ES-I3 (cell line): ENCODE measurements around the gene GNAI1.

ENCODE experiments used
- H3K36me3 ChIP-seq: 2 replicates; pipeline ENCODE4 v1.6.1; 2013; ENCODE audit warnings: mild to moderate bottlenecking, low read length, control low read depth, moderate library complexity; ENCODE audit not compliant: insufficient read depth
- H3K4me1 ChIP-seq: 2 replicates; pipeline ENCODE4 v1.6.1; 2013; ENCODE audit warnings: mild to moderate bottlenecking, control low read depth, low read length; ENCODE audit not compliant: insufficient read depth
- H3K9ac ChIP-seq: 2 replicates; pipeline ENCODE4 v1.6.1; 2013; ENCODE audit warnings: low read depth, mild to moderate bottlenecking, low read length, moderate library complexity
- H3K9me3 ChIP-seq: 2 replicates; pipeline ENCODE4 v1.6.1; 2013; ENCODE audit warnings: mild to moderate bottlenecking, low read length, moderate library complexity; ENCODE audit not compliant: control insufficient read depth, insufficient read depth

Gene GNAI1

GRCh38 chr7:80253237-80253636 lies 118.6 kb downstream of the GNAI1 start:
- no peaks in the 10 kb centered on the region for H3K4me1 ChIP-seq
- H3K36me3 ChIP-seq = no peaks in the 10 kb centered on the region
- H3K9me3 ChIP-seq = no peaks in the 10 kb centered on the region
- H3K9ac ChIP-seq = no peak overlapping the region

DNA sequence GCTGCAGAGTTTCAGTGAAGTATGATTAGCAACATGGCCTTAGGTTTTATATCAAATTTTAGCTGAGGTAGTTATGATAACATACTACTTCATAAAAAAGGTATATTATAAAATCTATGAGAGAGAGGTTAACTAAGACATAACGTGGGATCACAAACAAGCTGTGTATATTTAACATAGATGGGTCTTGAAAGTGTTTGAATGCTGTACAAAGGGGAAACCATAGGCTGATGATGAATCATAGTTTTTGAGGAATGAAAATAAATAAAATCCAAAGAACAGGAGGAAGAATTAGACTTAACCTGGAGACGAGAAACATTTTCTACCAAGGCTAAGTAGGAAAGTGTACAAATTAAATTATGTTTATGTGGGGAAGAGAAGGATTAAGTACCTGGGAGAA lies 119.0 kb downstream of the GNAI1 start:
- no peaks in the 10 kb centered on the region for H3K36me3 ChIP-seq
- H3K9ac ChIP-seq = no peak overlapping the region
- H3K9me3 ChIP-seq = no peaks in the 10 kb centered on the region
- H3K4me1 ChIP-seq = no peaks in the 10 kb centered on the region

GRCh38 chr7:80255656-80256055 lies 121.0 kb downstream of the GNAI1 start:
- H3K36me3 ChIP-seq = no peaks in the 10 kb centered on the region
- H3K9ac ChIP-seq = no peak overlapping the region
- no peaks in the 10 kb centered on the region for H3K9me3 ChIP-seq
- H3K4me1 ChIP-seq = no peaks in the 10 kb centered on the region

DNA sequence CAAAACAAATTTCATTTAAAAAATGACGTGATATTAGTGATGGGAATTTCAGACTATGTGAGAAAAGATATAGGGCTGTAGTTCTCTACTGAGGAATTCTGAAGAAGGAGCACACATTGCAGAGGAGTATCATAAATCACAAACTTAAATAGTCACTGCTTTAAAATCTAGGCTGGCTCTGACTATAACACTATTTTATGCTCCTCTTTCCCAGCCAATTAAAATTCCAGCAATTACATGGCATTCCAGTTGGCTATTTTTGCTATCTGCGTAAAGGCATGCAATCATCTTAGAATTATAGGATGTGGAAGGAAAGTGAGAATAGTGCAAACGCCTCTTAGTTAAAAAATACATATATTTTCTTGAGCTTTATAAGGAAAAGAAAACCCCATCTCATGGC lies 123.1 kb downstream of the GNAI1 start:
- no peaks in the 10 kb centered on the region for H3K4me1 ChIP-seq
- H3K9me3 ChIP-seq = no peaks in the 10 kb centered on the region
- H3K9ac ChIP-seq = no peak overlapping the region
- H3K36me3 ChIP-seq = no peaks in the 10 kb centered on the region

- no peak overlapping the region for H3K9ac ChIP-seq
- H3K9me3 ChIP-seq = no peaks in the 10 kb centered on the region
- H3K4me1 ChIP-seq = no peaks in the 10 kb centered on the region
- no peaks in the 10 kb centered on the region for H3K36me3 ChIP-seq
These were observed 126.0 kb downstream of the GNAI1 start for GRCh38 chr7:80260606-80261005.

GRCh38 chr7:80263333-80263732 lies 128.7 kb downstream of the GNAI1 start:
- H3K9ac ChIP-seq = no peak overlapping the region
- H3K36me3 ChIP-seq = no peaks in the 10 kb centered on the region
- H3K4me1 ChIP-seq = no peaks in the 10 kb centered on the region

GRCh38 chr7:80263821-80264220 lies 129.2 kb downstream of the GNAI1 start:
- Histone ChIP-seq H3K36me3 (no peaks in the 10 kb centered on the region), H3K4me1 (no peaks in the 10 kb centered on the region), H3K9ac (no peak overlapping the region), H3K9me3 (no peaks in the 10 kb centered on the region)

More at GRCh38 chr7:80263333-80263732, 128.7 kb downstream of the GNAI1 start:
- no peaks in the 10 kb centered on the region for H3K9me3 ChIP-seq

- Histone ChIP-seq H3K9ac (no peak overlapping the region), H3K9me3 (no peaks in the 10 kb centered on the region), H3K4me1 (no peaks in the 10 kb centered on the region), H3K36me3 (no peaks in the 10 kb centered on the region)
These were observed 130.3 kb downstream of the GNAI1 start for GRCh38 chr7:80264769-80265495.

GRCh38 chr7:80272560-80273239 lies 138.1 kb downstream of the GNAI1 start:
- H3K9me3 ChIP-seq = no peaks in the 10 kb centered on the region
- no peak overlapping the region for H3K9ac ChIP-seq

GRCh38 chr7:80273327-80273726 lies 138.7 kb downstream of the GNAI1 start:
- Histone ChIP-seq H3K9me3 (no peaks in the 10 kb centered on the region), H3K36me3 (no peaks in the 10 kb centered on the region), H3K9ac (no peak overlapping the region), H3K4me1 (no peaks in the 10 kb centered on the region)

More at GRCh38 chr7:80272560-80273239, 138.1 kb downstream of the GNAI1 start:
- Histone ChIP-seq H3K36me3 (no peaks in the 10 kb centered on the region), H3K4me1 (no peaks in the 10 kb centered on the region)

DNA sequence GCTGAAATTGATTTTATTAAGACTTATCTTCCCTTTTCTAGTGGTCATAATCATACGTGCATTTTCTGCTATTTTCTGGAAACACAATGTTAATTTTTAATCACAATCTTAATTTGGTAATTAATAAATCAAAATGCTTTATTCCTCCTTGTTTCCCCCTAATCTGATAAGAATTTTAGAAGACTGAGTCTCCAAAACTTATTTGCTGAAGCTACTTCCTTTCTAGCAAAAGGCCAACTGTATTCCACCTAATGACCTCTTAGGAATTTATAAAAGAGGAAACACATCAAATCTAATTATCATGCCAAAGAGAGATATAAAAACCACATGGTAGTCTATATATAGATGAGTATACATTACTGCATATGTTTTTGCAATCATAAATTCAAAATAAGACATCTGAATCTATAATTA lies 140.6 kb downstream of the GNAI1 start:
- Histone ChIP-seq H3K4me1 (no peaks in the 10 kb centered on the region), H3K9me3 (no peaks in the 10 kb centered on the region), H3K36me3 (no peaks in the 10 kb centered on the region), H3K9ac (no peak overlapping the region)
